ENCODE measurements around the gene FBXL3.

GRCh38 chr13:76969488-76970365 lies 57.2 kb downstream of the FBXL3 start:
- no peak for TF ChIP-seq CTCF (optimal IDR thresholded peaks at IDR 0.05 in 1 of 3, IDR thresholded peaks at IDR 0.05 in 1 of 3, conservative IDR thresholded peaks at IDR 0.05 in 1 of 3; ENCODE audit: extremely low read depth in 1 of 3, insufficient read depth in 2 of 3, low read length in 3 of 3)
- TF ChIP-seq EZH2 (IDR thresholded peaks at IDR 0.05; ENCODE audit: low read length), result no peak
